Activated CD4-positive, alpha-beta T cell treated with anti-CD3 and anti-CD28 coated beads, Interleukin-2, amount 50 U/mL, for 48 hours (primary cell): ENCODE data around the gene APOC4.
"Not testable (repeated sequence)": the region's sequence is repeated elsewhere in the genome, so short reads cannot be mapped to it uniquely, and the experiment has no call there.

Source experiments
- DNase-seq, 2 experiments: peaks; one replicate each; pipeline ENCODE4 v3.0.0-alpha.2; 2020

The APOC4 gene

GRCh38 chr19:44960906-44961728, 19.1 kb downstream of the APOC4 start:
- no peak for DNase-seq

- DNase-seq = no peak
These were observed 19.8 kb downstream of the APOC4 start for GRCh38 chr19:44961821-44962220.

- no peak for DNase-seq
These were observed 26.1 kb downstream of the APOC4 start for GRCh38 chr19:44968118-44968517.

GRCh38 chr19:44968670-44969069, 26.6 kb downstream of the APOC4 start:
- no peak for DNase-seq

- DNase-seq = no peak
These were observed 27.4 kb downstream of the APOC4 start for GRCh38 chr19:44969437-44969836.

DNA sequence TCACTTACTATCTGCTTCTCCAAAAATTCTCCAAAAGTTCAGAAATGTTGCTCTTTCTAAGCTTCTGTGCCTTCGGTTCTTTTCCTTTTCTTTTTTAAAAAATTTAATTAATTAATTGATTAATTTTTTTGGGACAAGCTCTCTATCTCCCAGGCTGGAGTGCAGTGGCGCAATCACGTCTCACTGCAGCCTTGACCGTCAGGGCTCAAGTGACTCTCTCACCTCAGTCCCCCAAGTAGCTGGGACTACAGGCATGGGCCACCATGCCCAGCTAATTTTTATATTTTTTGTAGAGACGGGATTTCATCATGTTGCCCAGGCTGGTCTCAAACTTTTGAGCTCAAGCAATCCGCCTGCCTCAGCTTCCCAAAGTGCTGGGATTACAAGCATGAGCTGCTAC, 29.4 kb downstream of the APOC4 start:
- not testable (repeated sequence) for DNase-seq

- no peak for DNase-seq
These were observed 30.8 kb downstream of the APOC4 start for GRCh38 chr19:44972802-44973201.

DNA sequence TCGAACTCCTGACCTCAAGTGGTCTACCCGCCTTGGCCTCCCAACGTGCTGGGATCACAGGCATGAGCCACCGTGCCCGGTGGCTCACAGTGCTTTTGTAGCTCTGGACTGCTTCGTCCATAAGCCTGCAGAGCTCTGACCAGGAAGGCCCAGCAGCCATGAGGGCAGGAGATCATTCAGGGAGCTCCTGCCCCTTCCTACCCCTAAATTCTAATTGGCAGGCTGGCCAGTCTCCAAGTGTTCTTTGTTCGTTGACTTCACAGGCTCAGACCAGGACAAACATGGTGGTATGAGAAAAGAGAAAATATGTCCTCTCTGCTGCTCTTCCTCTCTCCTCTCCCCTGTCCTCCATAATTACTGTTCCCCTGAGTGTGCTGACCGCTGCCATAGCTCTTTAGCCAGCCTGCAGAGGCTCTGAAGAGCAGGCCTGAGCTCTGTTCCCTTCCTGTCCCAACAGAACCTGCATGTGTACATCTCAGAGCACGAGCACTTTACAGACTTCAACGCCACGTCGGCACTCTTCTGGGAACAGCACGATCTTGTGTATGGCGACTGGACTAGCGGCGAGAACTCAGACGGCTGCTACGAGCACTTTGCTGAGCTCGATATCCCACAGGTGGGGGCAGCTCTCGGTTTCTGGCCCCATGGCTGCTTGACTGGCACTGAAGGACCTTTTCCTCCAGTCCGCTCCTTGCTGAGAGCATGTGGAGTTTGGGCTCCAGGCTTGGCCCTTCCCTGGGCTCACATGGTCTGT, 32.1 kb downstream of the APOC4 start:
- no peak for DNase-seq

GRCh38 chr19:44974857-44975256, 32.8 kb downstream of the APOC4 start:
- DNase-seq = no peak

GRCh38 chr19:44975444-44975843, 33.4 kb downstream of the APOC4 start:
- no peak for DNase-seq

DNA sequence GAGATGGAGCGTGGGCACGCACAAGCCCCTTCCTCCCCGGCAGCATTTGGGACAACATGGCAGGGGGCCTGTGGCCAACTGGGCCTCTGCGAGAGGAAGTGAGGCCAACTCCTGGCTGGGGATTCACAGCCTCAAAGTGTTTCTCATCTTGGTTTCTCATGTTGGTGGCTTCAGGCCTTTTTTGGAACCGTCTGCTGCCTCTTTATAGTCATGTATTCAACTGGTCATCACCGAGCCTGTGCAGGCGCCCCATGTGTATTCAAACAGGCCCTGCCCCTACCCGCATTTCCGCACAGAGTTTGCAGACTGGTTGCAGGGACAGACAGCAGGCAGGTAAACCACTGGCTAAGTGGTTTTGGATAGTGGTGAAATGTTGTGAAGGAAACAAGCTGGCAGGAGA, 42.0 kb downstream of the APOC4 start:
- DNase-seq = no peak

GRCh38 chr19:44985445-44985844, 43.4 kb downstream of the APOC4 start:
- DNase-seq = no peak

DNA sequence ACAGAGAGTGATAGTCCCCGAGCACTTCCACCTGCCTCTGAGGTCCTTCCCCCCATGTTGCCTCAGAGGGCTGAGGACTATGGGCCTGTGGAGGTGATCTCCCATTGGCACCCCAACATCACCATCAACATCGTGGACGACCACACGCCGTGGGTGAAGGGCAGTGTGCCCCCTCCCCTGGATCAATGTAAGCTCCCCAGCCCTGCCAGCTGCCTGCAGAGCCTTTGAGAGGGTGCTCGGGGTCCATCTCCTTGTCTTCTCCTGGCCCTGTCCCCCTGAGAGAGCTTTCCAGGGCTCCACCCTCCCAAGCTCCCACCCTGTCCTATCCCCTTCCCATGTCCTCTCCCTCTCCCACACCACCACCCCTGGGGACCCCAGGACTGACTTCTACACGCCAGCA, 44.4 kb downstream of the APOC4 start:
- DNase-seq = no peak

DNA sequence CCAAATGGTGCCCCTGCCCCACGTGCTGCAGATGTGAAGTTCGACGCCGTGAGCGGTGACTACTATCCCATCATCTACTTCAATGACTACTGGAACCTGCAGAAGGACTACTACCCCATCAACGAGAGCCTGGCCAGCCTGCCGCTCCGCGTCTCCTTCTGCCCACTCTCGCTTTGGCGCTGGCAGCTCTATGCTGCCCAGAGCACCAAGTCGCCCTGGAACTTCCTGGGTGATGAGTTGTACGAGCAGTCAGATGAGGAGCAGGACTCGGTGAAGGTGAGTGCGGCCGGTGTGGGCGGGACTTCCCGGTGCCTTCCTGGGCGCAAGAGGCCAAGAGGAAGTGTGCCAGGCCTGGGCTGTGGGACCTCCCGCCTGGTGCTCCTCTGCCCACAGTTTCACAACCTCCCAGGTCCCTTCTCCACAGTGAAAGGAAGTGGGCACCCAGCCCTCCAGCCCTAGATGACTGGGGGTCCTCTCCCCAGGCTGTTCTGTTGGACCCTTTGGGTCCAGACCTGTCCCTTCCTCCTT, 45.2 kb downstream of the APOC4 start:
- no peak for DNase-seq

- DNase-seq = no peak
These were observed 46.2 kb downstream of the APOC4 start for GRCh38 chr19:44988273-44988672.

GRCh38 chr19:44988896-44989556, 47.0 kb downstream of the APOC4 start:
- DNase-seq = peak; percentile 70 to 75

GRCh38 chr19:44990459-44990858, 48.4 kb downstream of the APOC4 start:
- DNase-seq = no peak

DNA sequence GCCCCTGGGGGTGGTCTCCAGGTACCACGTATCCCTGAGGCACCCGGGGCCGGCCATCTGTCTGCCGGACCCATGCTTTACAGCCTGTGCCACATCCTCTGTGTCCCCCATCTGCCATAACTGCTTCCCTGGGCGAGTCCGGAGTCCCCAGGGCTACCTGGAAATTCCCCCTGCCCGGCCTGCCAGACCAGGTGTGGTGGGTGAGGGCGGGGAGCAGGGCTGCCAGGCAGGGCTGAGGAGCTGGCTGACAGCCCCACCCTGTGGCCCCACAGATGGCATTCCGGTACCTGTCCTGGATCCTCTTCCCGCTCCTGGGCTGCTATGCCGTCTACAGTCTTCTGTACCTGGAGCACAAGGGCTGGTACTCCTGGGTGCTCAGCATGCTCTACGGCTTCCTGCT, 48.9 kb downstream of the APOC4 start:
- DNase-seq = no peak

GRCh38 chr19:44992336-44993163, 50.5 kb downstream of the APOC4 start:
- DNase-seq = no peak

DNA sequence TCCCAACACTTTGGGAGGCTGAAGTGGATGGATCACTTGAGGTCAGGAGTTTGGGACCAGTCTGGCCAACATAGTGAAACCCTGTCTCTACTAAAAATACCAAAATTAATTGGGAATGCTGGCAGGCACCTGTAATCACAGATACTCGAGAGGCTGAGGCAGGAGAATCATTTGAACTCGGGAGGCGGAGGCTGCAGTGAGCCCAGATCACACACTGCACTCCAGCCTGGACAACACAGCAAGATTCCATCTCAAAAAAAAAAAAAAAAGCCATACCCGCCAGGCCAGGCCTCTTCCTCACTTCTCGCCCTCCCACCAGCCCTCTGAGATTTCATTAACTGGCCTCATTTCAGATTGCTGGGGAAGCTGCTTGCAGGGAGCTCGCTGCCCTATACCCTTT, 51.5 kb downstream of the APOC4 start:
- no peak for DNase-seq

GRCh38 chr19:44993926-44994537, 52.0 kb downstream of the APOC4 start:
- no peak for DNase-seq
